ENCODE data around the gene KRTAP10-3.

KRTAP10-3 gene

DNA sequence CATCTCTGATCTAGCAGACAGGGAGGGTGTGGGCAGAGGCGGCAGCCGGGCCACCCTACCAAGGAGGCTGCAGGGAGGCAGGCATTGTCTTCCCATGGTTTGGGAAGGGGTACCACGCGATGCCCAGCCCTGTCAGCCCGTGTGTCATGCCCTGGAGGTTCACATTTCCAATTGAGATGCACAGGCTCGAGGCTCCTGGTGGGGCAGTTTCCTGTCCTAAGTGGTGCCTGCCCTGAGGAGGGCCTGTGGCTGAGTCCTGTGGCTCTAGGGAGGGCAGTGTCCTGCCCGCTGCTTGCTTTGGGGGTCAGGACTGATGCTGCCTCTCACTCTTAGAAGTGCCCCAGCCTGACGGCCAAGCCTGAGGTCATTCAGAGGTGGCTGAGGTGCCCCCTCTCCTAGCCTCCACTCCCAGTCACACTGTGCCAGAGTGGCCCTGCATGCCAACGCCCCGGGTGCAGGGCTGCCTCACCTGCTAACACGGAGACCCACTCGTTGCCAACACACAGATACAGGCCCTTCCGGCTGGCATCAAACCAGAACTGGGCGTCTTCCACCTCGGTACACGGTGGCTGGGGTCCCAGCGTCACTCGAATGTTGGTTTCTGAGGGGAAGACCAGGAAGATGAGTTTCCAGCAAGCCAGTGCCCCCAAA lies 30.5 kb downstream of the KRTAP10-3 start:
- DNase-seq (ENCODE audit: low spot score), result no peak

DNA sequence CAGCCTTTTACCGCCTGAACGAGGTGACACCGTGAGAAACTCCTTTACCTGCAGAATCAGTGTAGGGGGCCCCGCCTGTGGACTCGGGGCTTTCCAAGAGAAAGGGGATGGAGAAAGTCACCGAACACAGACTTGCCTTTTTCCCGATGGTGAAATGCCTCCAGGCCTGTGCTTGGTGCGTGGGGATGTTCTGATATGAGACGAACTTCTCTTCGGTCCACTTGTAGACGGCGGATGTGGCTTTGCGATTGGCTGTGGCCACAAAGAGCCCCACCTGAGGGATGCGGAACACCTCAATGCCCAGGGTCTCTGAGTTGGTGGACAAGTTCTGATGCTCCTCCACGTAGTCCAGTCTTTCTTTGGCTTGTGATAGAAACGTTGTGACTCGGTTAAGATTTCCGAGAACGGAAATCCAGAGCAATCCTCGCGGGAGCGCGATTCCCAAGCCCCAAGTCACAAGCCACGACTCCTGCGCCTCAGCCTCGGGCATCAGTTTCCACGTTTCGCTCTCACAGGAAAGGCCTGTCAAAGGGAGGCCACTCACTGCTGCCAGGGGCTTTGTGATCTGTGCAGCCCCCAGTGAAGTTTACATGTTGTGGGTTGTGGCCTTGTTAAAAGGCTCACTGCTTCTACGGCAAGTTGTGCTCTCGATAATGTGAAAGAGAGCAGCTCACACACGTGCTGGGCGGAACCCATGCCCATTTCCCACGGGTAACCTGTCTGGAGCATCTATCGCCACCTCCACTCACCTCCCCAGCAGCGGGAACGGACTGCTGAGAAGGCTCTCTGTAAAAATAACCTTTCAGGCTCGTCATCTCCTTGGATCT lies 31.2 kb downstream of the KRTAP10-3 start:
- DNase-seq (ENCODE audit: low spot score), result no peak

DNA sequence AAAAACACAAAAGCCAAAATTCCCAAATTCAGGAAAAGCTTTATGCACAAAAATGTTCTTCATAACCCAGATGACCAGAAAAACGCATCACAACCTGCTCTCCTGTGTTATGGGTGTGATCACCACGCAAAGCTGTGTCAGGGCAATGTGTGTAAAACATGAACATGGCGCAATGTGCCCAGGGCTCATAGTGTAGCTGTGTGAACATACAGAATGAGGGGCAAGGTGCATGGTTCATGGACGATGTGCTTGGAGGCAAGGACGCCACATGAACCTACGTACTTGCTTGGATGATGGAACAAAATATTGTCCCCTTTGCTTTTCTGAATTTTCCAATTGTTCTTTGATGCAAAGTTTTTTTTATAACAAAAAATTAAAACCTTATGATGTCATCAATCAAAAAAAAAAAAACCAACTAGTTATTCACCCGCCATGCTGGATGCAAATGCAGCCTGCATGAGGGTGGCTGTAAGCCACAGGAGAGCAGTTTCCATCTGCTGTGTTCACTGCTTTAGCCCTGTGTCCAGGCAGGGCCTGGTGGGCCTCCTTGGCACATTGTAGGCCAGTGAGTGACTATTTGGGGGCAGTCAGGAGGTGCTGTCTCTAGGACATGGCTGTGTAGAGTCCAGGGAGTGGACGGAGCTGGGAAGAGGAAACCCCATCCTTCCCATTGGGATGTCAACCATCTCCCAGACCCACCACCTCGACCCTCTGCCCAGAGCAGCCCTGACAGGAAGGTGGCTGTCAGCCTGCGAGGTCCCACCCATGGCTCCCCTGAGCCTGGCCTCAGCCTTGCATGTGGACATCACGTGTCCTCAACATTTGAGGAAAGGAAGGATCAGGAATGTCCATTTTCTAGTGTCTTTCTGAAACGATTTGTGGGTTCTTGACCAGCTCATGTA lies 32.2 kb downstream of the KRTAP10-3 start:
- no peak for DNase-seq (ENCODE audit: low spot score)

DNA sequence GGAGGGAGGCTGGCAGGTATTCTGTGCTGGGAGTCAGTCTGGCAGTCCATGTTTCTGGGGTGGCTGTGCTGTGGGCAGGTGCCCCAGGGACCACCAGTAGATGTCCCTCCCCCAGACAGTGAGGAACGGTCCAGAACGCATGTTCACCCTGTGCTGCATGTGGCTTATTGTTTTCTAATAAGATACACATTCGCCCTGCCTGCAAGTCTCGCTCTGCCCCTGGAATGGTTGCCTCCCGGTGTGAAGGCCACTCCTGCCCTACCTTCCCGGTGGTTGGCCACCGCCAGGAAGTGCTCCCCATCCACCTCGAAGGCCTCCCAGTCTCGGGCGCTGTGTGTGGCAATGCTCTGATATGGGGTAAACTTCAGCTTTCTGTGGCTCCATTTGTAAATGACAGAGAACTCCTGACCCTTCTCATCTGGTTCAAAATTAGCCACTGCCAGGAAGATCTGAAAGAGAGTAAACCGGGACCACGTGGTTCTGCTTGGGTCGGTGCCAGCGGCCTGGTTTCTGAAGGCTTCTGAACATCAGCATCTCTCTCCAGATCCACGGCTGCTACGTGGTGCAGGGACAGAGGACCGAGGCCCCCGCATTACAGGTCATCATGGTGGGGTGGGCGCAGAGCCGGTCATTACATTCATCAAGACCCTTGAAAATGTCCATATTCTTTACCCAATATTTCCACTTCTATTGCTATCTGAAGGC lies 33.1 kb downstream of the KRTAP10-3 start:
- DNase-seq (ENCODE audit: low spot score), result no peak

DNA sequence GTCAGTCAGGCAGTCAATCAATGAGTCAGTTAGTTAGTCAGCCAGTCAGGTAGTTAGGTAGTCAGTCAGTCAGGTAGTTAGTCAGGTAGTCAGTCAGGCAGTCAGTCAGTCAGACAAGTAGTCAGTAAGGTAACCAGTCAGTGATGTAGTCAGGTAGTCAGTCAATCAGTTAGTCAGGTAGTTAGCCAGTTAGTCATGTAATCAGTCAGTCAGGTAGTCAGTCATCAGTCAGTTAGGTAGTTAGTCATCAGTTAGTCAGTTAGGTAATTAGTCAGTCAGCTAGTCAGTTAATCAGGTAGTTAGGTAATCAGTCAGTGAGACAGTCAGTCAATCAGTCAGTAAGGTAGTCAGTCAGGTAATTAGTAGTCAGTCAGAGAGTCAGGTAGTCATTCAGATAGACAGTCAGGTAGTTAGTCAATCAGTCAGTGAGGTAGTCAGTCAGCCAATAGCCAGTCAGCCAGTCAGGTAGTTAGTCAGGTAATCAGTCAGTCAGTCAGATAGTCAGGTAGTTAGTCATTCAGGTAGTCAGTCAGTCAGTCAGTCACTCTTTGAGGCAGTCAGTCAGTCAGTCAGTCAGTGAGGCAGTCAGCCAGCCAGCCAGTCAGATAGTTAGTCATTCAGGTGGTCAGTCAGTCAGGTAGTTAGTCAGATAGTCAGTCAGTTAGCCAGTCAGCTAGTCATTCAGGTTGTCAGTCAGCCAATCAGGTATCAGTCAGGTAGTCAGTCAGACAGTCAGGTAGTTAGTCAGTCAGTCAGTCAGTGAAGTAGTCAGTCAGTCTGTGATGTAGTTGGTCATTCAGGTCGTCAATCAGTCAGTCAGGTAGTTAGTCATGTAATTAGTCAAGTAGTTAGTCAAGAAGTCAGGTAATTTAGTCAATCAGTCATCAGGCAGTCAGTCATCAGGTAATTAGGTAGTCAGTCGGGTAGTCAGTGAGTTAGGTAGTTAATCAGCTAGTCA lies 33.9 kb downstream of the KRTAP10-3 start:
- no peak for DNase-seq (ENCODE audit: low spot score)

DNA sequence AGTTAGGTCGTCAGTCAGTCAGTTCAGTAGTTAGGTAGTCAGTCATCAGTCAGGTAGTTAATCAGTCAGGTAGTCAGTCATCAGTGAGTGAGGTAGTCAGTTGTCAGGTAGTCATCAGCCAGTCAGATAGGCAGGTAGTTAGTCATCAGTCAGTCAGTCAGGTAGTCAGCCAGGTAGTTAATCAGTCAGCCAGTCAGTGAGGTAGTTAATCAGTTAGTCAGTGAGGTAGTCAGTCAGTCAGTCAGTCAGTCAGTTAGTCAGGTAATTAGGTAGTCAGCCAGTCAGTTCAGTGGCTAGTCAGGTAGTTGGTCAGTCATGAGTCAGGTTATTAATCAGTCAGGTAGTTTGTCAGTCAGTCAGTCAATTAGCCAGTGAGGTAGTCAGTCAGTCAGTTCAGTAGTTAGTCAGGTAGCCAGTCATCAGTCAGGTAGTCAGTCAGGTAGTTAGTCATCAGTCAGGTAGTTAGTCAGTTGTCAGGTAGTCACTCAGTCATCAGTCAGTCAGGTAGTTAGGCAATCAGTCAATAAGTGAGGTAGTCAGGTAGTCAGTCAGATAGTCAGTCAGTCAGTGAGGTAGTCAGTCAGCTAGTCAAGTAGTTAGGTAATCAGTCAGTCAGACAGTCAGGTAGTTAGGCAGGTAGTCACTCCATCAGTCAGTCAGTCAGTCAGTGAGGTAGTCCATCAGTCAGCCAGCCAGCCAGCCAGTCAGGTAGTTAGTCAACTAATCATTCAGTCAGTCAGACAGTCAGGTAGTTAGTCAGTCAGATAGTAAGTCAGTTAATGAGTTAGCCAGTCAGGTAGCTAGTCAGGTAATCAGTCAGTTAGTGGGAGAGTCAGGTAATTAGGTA lies 34.8 kb downstream of the KRTAP10-3 start:
- no peak for DNase-seq (ENCODE audit: low spot score)

DNA sequence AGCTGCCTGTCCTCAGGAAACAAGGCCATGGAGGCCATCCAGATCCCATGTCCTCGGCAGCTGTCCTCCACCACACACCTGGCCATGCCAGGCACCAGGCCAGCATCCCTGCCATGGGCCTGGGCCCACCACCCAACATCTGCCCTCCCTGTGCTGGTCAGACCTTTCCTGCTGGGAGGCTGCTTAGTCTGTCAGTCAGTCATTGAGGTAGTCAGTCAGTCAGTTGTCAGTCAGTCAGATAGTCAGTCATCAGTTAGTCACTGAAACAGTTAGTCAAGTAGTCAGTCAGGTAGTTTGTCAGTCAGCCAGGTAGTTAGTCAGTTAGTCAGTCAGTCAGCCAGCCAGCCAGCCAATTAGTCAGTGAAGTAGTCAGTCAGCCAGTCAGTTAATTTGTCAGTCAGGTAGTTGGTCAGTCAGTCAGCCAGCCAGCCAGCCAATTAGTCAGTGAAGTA lies 35.8 kb downstream of the KRTAP10-3 start:
- no peak for DNase-seq (ENCODE audit: low spot score)

DNA sequence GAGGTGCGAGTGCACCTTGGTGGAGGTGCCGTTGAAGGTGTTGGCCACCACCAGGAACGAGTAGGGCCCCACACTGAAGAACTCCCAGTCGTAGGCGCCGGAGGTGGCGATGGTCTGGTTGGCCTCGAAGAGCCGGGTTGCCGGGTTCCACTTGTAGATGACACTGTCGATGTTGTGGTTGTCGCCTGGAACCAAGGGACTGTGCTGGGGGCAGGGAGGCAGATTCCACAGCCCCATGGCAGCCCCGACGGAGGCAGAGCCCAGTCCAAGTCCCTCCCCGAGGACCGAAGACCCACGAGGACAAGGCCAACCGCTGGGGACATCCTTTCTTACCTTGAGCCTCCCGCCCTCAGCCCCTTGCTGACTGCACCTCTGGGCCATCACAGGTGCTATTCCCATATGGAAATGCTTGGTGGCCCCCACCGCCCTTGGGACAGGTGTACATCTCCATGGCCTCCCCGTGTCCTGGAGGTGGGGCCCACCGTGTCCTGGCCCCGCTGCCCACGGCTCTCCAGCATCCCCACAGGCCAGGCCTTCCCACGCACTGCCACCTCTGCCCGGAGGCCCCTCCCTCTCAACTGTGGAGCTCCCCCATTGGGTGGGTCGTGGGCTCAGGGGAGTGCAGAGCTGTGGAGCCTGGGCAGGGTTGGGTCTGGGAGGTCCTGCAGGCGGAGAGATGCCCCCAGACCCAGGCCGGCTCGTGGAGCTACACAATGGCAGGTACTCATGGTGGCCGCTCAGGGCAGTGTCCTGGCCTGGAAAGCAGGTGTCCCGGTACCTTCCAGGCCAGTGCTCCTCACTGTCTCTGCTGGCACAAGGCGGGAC lies 36.5 kb downstream of the KRTAP10-3 start:
- DNase-seq (ENCODE audit: low spot score), result no peak

DNA sequence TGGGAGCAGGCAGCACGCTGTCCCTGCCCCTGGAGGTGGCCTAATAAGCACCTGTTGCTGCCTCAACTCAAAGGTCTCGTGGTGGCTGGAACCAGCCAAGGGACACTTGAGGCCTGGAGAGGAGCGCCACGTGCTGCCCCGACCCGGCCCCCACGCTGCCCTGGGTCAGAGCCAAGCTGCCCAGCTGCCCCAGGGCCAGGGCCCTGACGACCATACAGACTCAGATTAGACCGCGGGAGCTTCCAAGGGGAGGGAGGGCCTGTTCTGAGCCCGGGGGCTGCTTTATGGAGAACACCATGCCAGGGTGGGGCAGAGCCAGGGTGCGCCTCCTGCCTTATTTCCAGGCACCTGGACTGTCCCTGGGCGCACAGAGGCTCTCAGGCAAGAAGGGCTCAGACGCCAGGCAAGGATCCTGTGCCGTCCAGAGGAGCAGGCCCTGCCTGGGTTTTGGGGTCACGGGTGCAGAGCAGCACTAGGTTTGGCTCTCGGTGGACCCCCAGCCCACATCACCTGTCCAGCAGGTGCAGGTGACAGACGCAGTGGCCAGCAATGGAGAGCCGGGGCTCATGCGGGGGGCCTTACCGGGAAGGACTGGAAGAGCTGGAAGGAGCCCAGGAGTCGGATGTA lies 37.2 kb downstream of the KRTAP10-3 start:
- no peak for DNase-seq (ENCODE audit: low spot score)

DNA sequence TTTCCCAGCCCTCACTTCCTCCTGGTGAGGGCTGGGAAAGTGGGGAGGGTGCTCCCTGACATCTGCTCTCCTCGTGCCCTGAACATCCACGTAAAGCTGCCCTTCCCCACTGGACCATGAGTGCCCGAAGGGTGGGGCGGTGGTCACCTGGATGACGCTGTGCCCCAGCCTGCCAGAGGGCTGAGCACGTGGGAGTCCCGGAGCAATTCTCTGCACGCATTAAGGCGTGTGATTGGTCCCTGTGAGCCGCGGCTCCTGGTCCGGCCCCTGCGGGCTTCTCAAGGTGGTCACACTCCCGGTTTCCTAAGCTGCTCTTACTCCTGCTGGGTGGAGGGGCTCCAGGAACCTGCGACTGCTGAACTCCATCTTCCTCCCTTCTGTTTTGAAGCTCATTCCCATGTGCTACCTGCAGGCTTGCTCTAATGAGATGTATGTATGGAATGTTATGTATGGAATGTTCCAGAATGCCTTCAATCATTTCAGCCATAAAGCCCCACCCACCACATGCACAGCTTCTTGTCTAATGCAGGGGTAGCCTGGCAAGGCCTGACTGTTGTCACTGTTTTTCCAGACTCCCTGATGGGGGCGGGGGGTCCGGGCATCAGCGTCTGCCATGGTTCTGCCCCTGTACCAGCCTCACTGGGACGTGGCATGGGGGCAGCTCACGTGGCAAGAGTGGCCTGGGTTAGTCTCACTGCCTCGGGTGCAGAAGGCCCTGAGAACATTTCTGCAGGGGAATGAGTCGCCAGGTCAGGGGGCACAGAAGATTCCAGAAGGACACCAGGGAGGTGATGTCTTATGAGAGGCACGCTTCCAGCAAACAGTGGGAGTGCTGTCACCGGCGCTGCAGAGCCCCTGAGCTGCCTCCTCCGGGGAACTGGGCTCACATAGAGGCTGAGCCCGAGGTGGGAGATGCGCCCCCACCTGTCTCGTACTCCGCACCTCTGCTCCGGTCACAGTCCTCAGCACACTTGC lies 38.0 kb downstream of the KRTAP10-3 start:
- no peak for DNase-seq (ENCODE audit: low spot score)

DNA sequence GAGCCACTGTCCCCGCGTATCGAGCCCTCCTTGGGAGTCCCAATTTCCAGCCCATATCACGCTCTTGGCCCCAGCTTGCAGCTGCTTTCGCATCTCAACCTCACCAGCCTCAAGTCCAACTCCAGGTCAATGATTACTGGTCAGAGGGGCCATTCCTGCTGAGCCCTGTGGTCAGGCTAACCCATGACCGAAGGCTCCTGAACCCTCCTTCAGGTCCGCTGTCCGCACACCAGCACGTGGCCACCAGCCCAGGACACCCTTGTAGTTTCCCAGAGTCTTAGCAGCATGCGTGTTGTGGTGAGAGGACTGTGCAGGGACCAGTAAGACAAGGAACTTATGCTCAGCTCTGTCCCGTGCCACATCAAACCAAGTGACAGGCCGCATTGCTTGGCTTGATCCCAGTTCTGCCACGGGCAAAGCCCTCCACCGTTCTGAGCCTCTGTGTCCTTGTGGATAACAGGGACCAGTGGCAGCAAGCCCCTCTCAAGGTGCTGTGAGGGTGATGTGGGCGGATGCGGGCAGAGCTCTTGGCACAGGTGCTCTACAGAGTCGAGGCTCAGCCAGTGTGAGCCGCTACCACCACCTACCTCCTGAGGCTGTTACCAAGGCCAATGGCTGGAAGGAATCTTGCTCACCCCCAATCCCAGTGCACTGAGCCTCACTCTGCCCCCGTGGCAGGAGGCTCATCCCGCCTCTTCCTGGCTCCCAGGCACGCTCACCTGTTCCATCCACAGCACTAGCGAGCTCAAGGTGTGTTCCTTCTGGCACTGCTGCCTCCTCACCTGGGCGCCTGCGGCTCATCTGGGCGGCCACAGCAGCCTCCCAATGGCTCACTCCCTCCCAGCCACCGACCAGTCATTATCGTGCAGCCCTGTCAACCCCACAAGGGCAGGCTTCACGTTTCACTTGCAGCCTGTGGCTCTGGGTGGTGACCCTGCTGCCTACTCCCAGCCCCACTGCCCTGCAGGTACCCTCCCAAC lies 39.0 kb downstream of the KRTAP10-3 start:
- no peak for DNase-seq (ENCODE audit: low spot score)

DNA sequence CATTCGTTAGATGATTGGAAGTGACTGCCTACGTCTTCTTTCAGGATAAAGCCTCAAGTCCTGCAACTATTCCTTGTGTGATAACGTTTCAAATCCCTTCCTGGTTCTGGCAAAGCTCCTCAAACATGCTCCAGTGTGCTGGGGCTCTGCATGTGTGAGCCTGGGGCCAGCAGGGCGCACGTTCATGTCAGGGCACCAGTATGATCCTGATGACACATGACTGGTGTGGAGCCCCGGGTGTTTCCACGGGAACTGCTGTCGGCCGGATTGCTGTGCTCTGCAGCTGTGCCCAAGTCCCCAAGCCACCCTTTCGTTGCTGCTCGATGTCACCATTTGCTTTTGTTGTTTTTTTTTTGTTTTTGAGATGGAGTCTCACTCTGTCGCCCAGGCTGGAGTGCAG lies 39.9 kb downstream of the KRTAP10-3 start:
- no peak for DNase-seq (ENCODE audit: low spot score)

DNA sequence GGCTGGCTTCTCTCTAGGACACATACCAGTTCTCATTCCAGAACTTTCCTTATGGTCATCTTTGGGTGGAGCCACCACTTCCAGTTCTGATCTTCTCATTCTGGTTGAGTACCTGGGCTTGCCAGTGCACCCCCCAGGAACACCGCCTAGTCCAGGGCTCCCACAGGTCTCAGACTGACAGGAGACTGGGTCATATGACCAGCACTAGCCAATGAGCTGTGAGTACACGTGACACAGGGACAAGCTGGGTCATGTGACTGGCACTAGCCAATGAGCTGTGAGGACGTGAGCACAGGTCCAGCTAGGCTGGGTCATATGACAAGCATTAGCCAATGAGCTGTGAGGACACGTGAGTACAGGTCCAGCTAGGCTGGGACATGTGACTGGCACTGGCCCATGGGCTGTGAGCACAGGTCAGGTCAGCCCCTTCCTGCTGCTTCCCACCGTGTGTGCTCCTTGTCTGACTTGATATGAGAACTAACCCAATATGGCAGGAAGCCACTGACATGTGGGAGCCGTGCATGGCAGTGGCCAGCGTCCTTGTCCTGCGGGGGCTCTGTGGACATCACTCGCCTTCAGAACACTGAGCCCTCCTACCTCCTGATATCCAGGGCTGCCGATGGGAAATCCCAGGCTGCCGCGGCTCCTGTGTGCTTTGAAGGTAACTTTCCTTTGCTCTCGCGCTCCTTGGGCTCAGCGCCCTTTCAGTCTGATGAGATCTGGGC lies 41.3 kb downstream of the KRTAP10-3 start:
- no peak for DNase-seq (ENCODE audit: low spot score)

DNA sequence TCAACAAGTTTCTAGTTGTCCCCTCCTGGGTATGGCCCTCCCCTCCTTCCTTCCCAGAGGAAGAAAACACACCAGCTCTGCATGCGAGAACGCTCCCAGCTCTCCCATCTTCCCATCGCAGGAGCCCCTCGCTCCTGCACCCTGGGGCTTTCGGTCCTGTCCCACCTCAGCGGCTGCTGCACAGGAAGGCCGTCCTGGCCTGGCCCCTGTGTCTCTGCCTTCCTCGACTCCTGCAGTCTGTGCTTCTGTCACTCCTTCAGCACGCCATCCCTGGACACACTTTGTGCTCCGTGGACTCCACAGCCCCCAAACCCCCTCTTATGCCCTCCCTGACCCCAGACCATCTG lies 41.8 kb downstream of the KRTAP10-3 start:
- DNase-seq (ENCODE audit: low spot score), result no peak

DNA sequence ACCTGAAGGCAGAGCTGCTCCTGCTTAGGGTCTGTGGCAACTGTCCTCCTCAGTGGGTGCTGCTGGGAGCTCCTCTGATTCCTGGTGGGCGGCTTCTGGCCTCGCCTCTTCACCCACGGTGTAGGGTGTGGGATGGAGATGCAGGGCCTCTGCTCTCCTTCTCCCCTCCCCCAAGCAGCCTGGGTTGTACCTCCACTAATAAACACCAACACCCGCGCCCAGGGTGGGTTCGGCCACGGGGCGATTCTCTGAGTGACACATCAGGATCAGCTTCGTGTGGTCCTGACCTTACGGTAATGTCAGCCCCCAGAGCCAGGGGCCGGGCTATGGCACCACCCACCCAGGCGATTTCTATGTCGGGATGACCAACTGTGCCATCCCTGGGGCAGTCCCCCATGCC lies 42.3 kb downstream of the KRTAP10-3 start:
- no peak for DNase-seq (ENCODE audit: low spot score)
